Pons (tissue), 1 donor: ENCODE data around the gene PRSS27.

Experiments used
- DNase-seq: peaks from one replicate; pipeline ENCODE4 v3.0.0-alpha.2; 2016; ENCODE audit warnings: low spot score

PRSS27 gene

DNA sequence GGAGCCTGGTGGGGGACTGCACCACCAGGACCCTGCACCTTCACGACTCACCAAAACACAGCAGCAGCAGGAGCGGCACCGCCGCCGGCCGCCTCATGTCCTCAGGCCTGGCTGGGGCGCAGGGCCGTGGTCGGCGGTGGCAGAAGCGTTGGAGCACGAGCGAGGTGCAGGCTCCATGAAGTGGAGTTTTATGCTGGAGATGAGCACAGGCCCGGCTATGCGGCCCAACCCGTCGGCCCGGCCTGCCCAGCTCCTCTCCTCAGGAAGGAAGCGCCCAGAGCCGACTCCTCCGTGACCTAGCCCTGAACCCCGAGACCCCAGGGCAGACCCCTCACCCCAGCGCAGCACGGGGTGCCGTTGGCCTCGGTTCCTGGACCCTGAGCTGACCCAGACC, at the start of gene PRSS27:
Gene PRSS27 (minus strand): TSS at position 161 of the 394 bp plus-strand sequence. CDS start 64 bp downstream, at position 97.
- DNase-seq = no peak

DNA sequence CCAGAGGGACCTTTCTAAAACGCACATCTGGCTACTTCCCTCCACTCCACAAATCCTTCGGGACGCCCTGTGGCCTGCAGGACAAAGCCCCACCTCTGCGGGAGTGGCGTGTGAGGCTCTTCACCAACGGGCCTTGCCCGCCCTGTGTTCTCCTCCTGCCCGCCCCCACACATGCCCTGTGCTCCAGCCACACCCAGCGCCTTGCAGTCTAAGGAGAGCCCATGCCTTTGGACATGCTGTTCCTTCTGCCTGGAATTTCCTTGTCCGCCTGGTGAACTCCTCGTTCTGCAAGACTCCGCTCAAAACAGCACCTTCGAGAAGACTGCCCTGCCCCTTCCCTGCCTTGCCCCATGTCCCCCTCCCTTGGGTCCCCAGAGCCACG, 49.6 kb upstream of the PRSS27 start:
- DNase-seq = no peak

DNA sequence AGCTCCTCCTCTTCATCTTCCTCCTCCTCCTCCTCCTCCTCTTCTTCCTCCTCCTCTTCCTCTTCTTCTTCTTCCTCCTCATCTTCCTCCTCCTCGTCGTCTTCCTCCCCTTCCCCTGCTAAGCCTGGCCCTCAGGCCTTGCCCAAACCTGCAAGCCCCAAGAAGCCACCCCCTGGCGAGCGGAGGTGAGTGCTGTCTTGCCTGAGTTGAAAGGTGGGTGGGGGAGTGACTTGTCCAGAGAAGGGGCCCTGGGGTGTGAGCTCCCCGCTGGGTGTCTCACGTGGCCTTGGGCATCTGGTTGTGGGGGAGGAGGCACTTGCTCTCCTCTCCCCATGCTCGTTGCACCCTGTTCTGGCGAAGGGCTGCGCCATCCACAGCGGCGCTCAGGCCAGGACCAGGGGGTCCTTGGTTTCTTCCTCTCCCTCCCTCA, 49.1 kb upstream of the PRSS27 start:
- no peak for DNase-seq

DNA sequence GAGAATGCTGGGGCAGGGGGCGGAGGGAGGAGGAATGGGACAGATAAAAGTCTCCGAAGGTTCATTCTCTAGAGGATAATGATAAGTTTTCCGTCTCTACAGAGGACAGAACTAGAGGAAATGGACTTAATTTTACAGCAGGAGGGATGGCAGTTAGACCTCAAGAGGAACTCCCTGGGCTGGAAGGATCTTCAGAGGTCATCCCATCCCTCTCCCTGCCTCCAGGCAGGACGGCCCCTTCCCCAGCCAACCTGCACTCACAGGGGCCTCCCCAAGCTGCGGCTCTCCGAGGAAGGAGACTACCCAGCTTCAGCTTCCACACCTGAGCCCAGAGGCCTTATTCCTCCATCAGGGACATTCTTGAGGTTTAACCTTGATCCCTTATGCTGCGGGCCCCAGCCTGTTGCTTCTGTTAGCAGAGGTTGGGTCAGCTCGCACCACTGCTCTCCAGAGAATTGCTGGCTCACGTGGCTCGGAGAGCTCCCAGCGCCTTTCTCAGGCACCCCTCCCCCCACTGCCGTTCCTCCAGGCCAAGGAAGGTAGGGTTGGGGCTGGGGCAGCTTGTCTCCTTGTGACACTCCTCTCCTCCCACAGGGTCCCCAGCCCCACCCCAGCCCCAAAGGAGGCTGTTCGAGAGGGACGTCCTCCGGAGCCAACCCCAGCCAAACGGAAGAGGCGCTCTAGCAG, 48.5 kb upstream of the PRSS27 start:
- no peak for DNase-seq

DNA sequence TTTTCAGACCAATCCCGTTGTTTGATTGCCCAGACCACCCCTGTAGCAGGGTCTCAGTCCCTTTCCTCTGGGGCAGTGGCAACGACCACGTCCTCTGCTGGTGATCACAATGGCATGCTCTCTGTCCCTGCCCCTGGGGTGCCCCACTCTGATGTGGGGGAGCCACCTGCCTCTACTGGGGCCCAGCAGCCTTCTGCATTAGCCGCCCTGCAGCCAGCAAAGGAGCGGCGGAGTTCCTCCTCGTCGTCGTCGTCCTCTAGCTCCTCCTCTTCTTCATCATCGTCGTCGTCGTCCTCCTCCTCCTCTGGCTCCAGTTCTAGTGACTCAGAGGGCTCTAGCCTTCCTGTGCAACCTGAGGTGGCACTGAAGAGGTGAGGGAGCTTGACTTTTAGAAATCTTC, 47.9 kb upstream of the PRSS27 start:
- no peak for DNase-seq

DNA sequence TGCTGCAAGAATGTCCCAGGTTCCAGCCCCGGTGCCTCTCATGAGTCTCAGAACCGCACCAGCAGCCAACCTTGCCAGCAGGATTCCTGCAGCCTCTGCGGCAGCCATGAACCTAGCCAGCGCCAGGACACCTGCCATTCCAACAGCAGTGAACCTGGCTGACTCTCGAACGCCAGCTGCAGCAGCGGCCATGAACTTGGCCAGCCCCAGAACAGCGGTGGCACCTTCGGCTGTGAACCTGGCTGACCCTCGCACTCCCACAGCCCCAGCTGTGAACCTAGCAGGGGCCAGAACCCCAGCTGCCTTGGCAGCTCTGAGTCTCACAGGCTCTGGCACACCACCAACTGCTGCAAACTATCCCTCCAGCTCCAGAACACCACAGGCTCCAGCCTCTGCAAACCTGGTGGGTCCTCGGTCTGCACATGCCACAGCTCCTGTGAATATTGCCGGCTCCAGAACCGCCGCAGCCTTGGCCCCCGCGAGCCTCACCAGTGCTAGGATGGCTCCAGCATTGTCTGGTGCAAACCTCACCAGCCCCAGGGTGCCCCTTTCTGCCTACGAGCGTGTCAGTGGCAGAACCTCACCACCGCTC, 47.2 kb upstream of the PRSS27 start:
- no peak for DNase-seq

DNA sequence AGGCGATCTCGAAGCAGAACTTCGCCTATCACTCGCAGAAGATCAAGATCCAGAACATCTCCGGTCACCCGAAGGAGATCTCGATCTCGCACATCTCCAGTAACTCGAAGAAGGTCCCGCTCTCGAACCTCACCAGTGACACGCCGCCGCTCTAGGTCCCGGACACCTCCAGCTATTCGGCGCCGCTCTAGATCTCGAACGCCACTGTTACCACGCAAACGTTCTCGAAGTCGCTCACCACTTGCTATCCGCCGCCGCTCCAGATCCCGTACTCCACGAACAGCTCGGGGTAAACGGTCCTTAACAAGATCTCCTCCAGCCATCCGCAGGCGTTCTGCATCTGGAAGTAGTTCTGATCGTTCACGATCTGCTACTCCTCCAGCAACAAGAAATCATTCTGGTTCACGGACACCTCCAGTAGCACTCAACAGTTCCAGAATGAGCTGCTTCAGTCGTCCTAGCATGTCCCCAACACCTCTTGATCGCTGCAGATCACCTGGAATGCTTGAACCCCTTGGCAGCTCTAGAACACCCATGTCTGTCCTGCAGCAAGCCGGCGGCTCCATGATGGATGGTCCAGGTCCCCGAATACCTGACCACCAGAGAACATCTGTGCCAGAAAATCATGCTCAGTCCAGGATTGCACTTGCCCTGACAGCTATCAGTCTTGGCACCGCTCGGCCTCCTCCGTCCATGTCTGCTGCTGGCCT, 46.6 kb upstream of the PRSS27 start:
- DNase-seq = no peak

DNA sequence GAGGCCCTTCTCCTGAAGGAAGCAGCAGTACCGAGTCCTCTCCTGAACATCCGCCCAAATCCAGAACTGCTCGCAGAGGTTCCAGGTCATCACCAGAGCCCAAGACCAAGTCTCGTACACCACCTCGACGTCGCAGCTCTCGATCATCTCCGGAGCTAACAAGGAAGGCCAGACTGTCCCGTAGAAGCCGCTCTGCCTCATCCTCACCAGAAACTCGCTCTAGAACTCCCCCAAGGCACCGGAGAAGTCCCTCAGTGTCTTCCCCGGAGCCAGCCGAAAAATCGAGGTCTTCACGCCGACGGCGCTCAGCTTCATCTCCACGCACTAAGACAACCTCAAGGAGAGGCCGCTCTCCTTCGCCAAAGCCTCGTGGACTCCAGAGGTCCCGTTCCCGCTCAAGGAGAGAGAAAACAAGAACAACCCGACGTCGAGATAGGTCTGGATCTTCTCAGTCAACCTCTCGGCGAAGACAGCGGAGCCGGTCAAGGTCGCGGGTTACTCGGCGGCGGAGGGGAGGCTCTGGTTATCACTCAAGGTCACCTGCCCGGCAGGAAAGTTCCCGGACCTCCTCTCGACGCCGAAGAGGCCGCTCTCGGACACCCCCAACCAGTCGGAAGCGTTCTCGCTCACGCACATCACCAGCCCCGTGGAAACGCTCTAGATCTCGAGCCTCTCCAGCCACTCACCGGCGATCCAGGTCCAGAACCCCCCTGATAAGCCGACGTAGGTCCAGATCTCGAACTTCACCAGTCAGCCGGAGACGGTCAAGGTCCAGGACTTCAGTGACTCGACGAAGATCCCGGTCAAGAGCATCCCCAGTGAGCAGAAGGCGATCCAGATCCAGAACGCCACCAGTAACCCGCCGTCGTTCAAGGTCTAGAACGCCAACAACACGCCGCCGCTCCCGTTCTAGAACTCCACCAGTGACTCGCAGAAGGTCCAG, 45.7 kb upstream of the PRSS27 start:
- DNase-seq = no peak

DNA sequence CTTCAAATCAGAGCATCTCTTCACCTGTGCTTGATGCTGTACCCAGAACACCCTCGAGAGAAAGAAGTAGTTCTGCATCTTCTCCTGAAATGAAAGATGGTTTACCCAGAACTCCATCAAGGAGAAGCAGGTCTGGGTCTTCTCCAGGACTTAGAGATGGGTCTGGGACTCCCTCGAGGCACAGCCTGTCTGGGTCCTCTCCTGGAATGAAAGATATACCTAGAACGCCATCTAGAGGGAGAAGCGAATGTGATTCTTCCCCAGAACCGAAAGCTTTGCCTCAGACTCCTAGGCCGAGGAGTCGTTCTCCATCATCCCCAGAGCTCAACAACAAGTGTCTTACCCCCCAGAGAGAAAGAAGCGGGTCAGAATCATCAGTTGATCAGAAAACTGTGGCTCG, 44.7 kb upstream of the PRSS27 start:
- DNase-seq = no peak

DNA sequence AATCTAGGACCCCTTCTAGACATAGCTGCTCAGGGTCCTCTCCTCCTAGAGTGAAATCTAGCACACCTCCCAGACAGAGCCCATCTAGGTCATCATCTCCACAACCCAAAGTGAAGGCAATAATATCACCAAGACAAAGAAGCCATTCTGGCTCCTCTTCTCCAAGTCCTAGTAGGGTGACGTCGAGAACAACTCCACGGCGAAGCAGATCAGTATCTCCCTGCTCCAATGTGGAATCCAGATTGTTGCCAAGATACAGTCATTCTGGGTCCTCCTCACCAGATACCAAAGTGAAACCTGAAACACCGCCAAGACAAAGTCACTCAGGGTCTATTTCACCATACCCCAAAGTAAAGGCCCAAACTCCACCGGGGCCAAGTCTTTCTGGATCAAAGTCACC, 43.1 kb upstream of the PRSS27 start:
- DNase-seq = no peak

DNA sequence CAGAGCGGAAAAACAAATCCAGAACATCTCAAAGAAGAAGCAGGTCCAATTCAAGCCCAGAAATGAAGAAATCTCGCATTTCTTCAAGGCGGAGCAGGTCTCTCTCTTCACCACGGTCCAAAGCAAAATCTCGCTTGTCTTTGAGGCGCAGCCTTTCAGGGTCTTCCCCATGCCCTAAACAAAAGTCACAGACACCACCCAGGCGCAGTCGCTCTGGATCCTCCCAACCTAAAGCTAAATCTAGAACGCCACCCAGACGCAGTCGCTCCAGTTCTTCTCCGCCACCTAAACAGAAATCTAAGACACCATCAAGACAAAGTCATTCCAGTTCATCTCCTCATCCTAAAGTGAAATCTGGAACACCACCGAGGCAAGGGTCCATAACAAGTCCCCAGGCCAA, 42.7 kb upstream of the PRSS27 start:
- no peak for DNase-seq

DNA sequence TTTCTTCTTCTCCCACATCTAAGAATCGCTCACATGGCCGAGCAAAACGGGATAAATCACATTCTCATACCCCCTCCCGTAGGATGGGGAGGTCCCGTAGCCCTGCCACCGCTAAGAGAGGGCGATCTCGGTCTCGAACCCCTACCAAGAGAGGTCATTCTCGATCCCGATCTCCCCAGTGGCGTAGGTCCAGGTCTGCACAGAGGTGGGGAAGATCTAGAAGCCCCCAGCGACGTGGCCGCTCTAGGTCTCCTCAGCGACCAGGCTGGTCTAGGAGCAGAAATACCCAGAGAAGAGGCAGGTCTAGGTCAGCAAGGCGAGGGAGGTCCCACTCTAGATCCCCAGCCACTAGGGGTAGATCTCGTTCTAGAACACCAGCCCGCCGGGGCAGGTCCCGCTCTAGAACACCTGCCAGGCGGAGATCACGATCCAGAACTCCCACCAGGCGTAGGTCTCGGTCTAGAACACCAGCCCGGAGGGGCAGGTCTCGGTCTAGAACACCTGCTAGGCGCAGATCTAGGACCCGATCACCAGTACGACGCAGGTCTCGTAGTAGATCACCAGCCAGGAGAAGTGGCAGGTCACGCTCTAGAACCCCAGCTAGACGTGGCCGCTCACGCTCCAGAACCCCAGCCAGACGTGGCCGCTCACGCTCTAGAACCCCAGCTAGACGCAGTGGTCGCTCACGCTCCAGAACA, 42.0 kb upstream of the PRSS27 start:
- DNase-seq = no peak

DNA sequence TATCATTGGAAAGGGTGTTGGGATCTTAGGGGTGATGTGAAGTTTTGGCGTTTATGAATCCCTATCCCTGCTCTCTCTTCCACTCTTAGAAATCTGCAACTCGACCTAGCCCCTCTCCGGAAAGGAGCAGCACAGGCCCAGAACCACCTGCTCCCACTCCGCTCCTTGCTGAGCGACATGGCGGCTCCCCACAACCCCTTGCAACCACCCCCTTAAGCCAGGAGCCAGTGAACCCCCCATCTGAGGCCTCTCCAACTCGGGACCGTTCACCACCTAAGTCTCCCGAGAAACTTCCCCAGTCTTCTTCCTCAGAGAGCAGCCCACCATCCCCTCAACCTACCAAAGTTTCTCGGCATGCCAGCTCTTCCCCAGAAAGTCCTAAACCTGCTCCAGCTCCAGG, 41.4 kb upstream of the PRSS27 start:
- no peak for DNase-seq

DNA sequence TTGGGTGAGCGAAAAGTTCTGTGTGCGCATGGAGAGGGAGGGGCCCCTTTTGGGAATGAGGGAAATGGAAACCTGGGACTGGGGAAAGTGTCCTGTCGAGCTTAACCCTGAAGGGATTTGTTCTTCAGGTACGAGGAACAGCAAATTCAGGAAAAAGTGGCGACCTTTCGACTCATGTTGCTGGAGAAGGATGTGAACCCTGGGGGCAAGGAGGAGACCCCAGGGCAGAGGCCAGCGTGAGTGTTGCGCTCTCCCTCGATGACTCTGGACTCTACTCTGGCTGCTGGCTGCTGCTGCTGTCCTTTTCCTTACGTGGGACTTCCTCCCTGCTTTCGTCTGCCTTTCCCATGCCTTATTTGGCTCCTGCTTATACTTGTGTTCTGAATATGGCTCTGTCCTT, 37.3 kb upstream of the PRSS27 start:
- DNase-seq = no peak

DNA sequence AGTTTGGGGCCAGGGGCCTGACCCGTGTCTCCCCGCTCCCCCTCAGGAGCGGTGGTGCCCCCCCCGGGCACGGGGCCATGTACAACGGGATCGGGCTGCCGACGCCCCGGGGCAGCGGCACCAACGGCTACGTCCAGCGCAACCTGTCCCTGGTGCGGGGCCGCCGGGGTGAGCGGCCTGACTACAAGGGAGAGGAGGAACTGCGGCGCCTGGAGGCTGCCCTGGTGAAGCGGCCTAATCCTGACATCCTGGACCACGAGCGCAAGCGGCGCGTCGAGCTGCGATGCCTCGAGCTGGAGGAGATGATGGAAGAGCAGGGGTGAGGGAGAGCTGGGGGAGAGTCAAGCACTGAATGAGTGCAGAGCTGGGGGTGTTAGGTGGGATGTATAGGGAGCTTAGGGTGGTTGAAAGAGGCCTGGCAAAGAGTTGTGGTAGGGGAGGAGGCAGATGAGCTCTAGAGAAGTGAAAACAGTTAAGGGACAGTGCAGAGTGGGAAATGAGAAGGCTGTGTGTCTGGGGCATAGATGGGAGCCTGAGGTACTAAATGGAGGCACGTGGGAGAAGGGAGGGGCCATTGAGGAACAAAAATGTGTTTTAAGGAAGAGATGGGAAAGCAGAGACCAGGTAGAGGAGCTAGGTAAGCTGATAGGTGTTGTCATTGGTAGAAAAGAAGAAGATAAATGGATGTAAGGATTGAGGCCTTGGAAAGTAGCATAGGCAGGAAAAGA, 36.4 kb upstream of the PRSS27 start:
- DNase-seq = no peak

DNA sequence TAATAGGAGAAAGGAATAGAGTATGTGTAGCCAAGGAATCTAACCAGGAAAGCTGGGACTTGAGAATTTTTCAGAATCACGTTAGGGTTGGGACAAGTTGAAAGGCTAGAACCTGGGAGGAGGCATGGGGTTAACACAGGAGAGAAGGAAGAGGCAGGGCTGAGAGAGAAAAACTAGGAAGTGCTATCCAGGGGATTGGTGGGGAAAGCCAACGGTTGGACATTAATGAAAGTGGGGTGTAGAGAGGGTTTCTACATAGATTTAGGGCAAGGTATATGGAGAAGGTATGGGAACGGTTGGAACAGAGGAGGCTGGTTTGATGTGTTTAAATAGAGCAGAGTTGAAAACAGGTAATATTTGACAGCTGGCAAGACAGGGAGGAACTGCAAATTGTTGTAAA, 35.1 kb upstream of the PRSS27 start:
- no peak for DNase-seq

DNA sequence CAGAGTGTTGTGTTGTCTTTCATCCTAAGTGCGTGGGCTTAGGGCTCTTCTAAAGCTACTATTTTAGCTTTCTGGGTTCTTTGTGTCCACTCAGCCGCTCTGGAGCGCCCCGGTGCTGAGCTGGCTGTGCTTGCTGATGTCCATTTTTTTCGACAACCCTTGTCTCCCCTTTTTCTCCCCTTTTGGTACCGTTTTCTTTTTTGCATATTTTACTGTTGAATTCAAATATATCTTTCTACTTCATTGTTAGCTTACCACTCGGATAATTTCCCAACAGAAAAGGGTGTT, 33.7 kb upstream of the PRSS27 start:
- no peak for DNase-seq

DNA sequence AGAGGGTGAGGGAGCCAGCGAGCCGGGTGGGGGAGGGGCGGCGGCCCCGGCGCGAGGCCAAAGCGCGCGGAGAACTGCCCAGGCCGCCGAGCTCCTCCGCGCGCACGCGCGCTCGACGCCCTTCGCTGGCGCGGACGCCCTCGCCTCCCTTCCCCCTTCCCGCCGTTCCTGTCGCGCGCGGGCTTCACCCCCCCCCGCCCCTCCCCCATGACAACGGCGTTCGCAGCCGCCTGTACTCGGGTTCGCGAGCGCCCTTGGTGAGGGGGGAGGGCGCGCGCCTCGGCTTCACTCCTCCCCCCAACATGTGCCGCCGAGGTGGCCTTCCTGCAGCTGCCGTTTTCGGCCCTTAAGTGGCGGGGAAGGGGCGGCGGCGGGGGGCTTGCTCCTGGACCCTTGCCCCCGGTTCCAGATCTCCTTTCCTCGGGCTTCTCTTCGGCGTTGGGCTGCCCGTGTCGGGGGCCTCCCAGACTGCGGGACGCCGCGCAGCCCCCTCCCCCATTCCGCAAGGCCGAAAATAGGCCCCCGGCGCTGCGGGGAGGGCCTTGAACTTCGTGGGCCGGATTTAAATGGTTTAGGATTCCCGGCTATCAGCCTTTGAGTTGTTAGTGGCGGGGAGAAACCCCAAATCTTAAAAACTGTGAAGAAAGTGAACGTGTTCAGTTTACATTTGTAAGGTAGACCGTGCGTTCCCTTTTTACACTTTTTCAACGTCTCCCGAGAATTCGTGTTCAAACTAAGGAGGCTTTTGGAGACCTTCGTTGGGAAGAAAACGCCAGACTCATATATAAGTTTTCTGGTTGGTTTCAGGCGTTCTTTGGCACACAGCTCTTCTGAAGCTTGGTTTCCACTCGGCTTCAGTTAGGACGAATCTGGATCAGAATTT, 33.1 kb upstream of the PRSS27 start:
- peak; percentile 66 for DNase-seq

DNA sequence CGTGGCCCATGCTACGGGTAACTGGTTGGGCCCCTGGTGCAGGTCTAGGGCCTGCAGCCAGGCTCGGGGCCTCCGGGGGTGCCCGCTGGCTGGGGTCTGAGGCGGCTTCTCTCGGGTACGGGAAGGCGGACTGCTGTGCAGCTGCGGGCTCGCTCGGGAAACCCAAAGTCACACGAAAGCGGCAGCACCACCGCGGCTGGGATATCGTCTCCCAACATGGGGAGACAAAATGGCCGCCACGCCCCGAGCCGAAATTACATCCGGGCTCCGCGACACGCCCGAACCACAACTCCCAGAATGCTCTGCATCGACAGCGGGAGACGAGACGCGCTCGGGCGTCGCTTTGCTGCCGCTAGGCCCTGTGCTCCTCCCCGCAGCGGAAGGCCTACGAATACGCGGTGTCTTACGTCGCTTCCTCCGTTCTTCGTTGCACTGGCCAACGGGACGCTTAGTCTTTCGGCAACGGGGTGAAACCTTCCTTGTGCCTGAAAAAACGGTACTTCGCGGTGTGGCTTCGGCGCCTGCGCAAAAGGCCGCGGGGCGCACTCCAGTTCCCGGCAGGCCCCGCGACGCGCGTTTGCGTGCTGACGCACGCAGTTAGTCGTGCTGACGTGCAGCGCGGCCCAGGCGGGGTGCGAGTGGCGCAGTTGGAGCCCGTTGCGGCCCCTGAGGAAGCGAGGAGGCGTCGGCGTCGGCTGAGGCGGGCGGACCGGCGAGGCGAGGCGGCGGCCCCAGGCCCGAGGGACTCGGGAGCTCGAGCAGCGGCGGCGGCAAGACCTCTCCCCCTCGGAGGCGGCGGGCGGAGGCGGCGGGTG, 32.2 kb upstream of the PRSS27 start, which contains the start of gene SRRM2:
Gene SRRM2 (plus strand): TSS at position 604 of the 815 bp plus-strand sequence. CDS start 3,727 bp downstream, outside the sequence.
- DNase-seq = peak; percentile 90
